ENCODE measurements around the gene ABI1.

GRCh38 chr10:26717476-26717875, 143.3 kb downstream of the ABI1 start:
- no peak for TF ChIP-seq CTCF (IDR thresholded peaks at IDR 0.05; ENCODE audit: insufficient read depth, low read length)
- TF ChIP-seq POLR2AphosphoS5 (IDR thresholded peaks at IDR 0.05; ENCODE audit: low read depth): no peak
- no peak for TF ChIP-seq GABPA (IDR thresholded peaks at IDR 0.05; ENCODE audit: low read depth)
- TF ChIP-seq REST (IDR thresholded peaks at IDR 0.05; ENCODE audit: insufficient replicate concordance, low read depth): no peak

All from HL-60 (cell line).